Thymus (tissue), 11 donors: ENCODE measurements around the gene MXRA5. TPM values are rescaled to one million over a fixed set of nuclear protein-coding genes. Genes with fewer than 3 reads are reported as not detected.
"Not testable (repeated sequence)": the region's sequence is repeated elsewhere in the genome, so short reads cannot be mapped to it uniquely, and the experiment has no call there.

Experiments
- DNase-seq, 9 donors: peaks; one replicate each; pipeline ENCODE4 v3.0.0-alpha.2; 2013; ENCODE audit warnings: low spot score in 9 of 9, low read depth in 6 of 9, missing footprints in 1 of 9
- H3K27ac ChIP-seq, 2 donors: one replicate each; pipeline ENCODE4 v1.5.1; 2013; ENCODE audit warnings: control low read depth in 1 of 2, low read depth in 1 of 2, low read length in 1 of 2, mild to moderate bottlenecking in 1 of 2, moderate library complexity in 1 of 2
- H3K27me3 ChIP-seq, 2 donors: one replicate each; pipeline ENCODE4 v1.5.1; 2013; ENCODE audit warnings: low read length in 1 of 2; ENCODE audit not compliant: control insufficient read depth in 2 of 2, insufficient read depth in 1 of 2
- H3K36me3 ChIP-seq, 2 donors: one replicate each; pipeline ENCODE4 v1.5.1; 2013; ENCODE audit warnings: low read length in 1 of 2, mild to moderate bottlenecking in 1 of 2, moderate library complexity in 1 of 2; ENCODE audit not compliant: control insufficient read depth in 2 of 2, insufficient read depth in 2 of 2
- H3K4me1 ChIP-seq, 2 donors: one replicate each; pipeline ENCODE4 v1.5.1; 2013; ENCODE audit warnings: low read length in 2 of 2; ENCODE audit not compliant: control insufficient read depth in 2 of 2, insufficient read depth in 2 of 2
- H3K4me3 ChIP-seq, 2 donors: one replicate each; pipeline ENCODE4 v1.5.1; 2013; ENCODE audit warnings: low read length in 2 of 2, control low read depth in 1 of 2, mild to moderate bottlenecking in 1 of 2
- H3K9me3 ChIP-seq, 2 donors: one replicate each; pipeline ENCODE4 v1.5.1; 2013; ENCODE audit warnings: low read length in 1 of 2, mild to moderate bottlenecking in 1 of 2; ENCODE audit not compliant: control insufficient read depth in 2 of 2, insufficient read depth in 1 of 2
- WGBS: extraction: QIAGEN DNeasy Blood & Tissue Kit; methylation state at CpG from one replicate; pipeline ENCODE4 v1.1.7; 2013; 5-methylcytosine and 5-hydroxymethylcytosine counted together
- polyA plus RNA-seq: library from polyadenylated mRNA; stranded (reverse); fragments of 200-250 nt; gene quantifications from one replicate; pipeline ENCODE4 v1.2.3, GENCODE V29; 2013
- total RNA-seq: library from RNA; stranded (reverse); fragments of 120-200 nt; gene quantifications from one replicate; pipeline ENCODE4 v1.2.4, GENCODE V29; 2013
- donor health status: healthy.

MXRA5 gene
- total and polyA plus RNA-seq, 2 donors: 2.1 to 6.1 TPM

GRCh38 chrX:3307881-3308280 is 38.6 kb downstream of the MXRA5 start:
- Histone ChIP-seq H3K36me3 (no peaks in the 10 kb centered on the region), H3K9me3 (peaks cover 0 to 8% of the 10 kb centered on the region in 2 donors), H3K4me3 (no peak overlapping the region), H3K27ac (no peak overlapping the region), H3K27me3 (no peaks in the 10 kb centered on the region), H3K4me1 (no peaks in the 10 kb centered on the region)
- 76% methylated on average over 1 of the region's 1 CpG for WGBS
- DNase-seq: no peak

GRCh38 chrX:3299636-3300035 is 46.8 kb downstream of the MXRA5 start:
- no peak overlapping the region for H3K4me3 ChIP-seq
- H3K9me3 ChIP-seq: no peaks in the 10 kb centered on the region
- WGBS: 89% methylated on average over 1 of the region's 1 CpG
- no peaks in the 10 kb centered on the region for H3K4me1 ChIP-seq
- no peaks in the 10 kb centered on the region for H3K27me3 ChIP-seq
- DNase-seq: no peak
- H3K27ac ChIP-seq: no peak overlapping the region
- H3K36me3 ChIP-seq: no peaks in the 10 kb centered on the region

GRCh38 chrX:3295731-3296130 is 50.7 kb downstream of the MXRA5 start:
- H3K9me3 ChIP-seq: no peaks in the 10 kb centered on the region
- DNase-seq: no peak
- H3K4me1 ChIP-seq: no peaks in the 10 kb centered on the region
- no peaks in the 10 kb centered on the region for H3K27me3 ChIP-seq
- 63% methylated on average over 5 of the region's 5 CpGs for whole genome bisulfite sequencing
- no peak overlapping the region for H3K4me3 ChIP-seq
- H3K36me3 ChIP-seq: no peaks in the 10 kb centered on the region
- no peak overlapping the region for H3K27ac ChIP-seq

- no peak for DNase-seq
- H3K36me3 ChIP-seq: no peaks in the 10 kb centered on the region
- H3K4me3 ChIP-seq: no peak overlapping the region
- 93% methylated on average over 2 of the region's 2 CpGs for WGBS
- no peaks in the 10 kb centered on the region for H3K9me3 ChIP-seq
- H3K27ac ChIP-seq: no peak overlapping the region
- H3K27me3 ChIP-seq: no peaks in the 10 kb centered on the region
- H3K4me1 ChIP-seq: no peaks in the 10 kb centered on the region
These were observed 53.2 kb downstream of the MXRA5 start for GRCh38 chrX:3293251-3293650.

- no peaks in the 10 kb centered on the region for H3K4me1 ChIP-seq
- H3K36me3 ChIP-seq: no peaks in the 10 kb centered on the region
- H3K27me3 ChIP-seq: no peaks in the 10 kb centered on the region
- H3K4me3 ChIP-seq: no peak overlapping the region
- DNase-seq: no peak
- H3K9me3 ChIP-seq: no peaks in the 10 kb centered on the region
- no peak overlapping the region for H3K27ac ChIP-seq
- WGBS: 86% methylated on average over 1 of the region's 1 CpG
These were observed 55.9 kb downstream of the MXRA5 start for GRCh38 chrX:3290561-3290960.

GRCh38 chrX:3286196-3286945 is 60.1 kb downstream of the MXRA5 start:
- no peaks in the 10 kb centered on the region for H3K9me3 ChIP-seq
- H3K27me3 ChIP-seq: no peaks in the 10 kb centered on the region
- H3K36me3 ChIP-seq: no peaks in the 10 kb centered on the region
- WGBS: 87% methylated on average over 14 of the region's 14 CpGs
- no peak overlapping the region for H3K27ac ChIP-seq
- H3K4me1 ChIP-seq: no peaks in the 10 kb centered on the region
- H3K4me3 ChIP-seq: no peak overlapping the region
- no peak for DNase-seq

- 96% methylated on average over 1 of the region's 1 CpG for WGBS
- no peaks in the 10 kb centered on the region for H3K9me3 ChIP-seq
- no peaks in the 10 kb centered on the region for H3K4me1 ChIP-seq
- H3K27ac ChIP-seq: no peak overlapping the region
- DNase-seq: no peak
- no peaks in the 10 kb centered on the region for H3K36me3 ChIP-seq
- no peak overlapping the region for H3K4me3 ChIP-seq
- no peaks in the 10 kb centered on the region for H3K27me3 ChIP-seq
These were observed 65.7 kb downstream of the MXRA5 start for GRCh38 chrX:3280706-3281105.

- H3K27ac ChIP-seq, H3K27me3 ChIP-seq, H3K4me3 ChIP-seq, DNase-seq, H3K4me1 ChIP-seq, H3K9me3 ChIP-seq, H3K36me3 ChIP-seq: not testable (repeated sequence)
- WGBS: 100% methylated on average over 1 of the region's 1 CpG
These were observed 72.8 kb downstream of the MXRA5 start for GRCh38 chrX:3273668-3274067.

- no peak overlapping the region for H3K27ac ChIP-seq
- no peak overlapping the region for H3K4me3 ChIP-seq
- H3K9me3 ChIP-seq: no peaks in the 10 kb centered on the region
- no peaks in the 10 kb centered on the region for H3K4me1 ChIP-seq
- DNase-seq: no peak
- no peaks in the 10 kb centered on the region for H3K27me3 ChIP-seq
- no peaks in the 10 kb centered on the region for H3K36me3 ChIP-seq
- 29% methylated on average over 6 of the region's 6 CpGs for WGBS
These were observed 74.6 kb downstream of the MXRA5 start for GRCh38 chrX:3271834-3272186.
